HG02678 (cell line): Measurements from ENCODE around the gene ZDHHC4.
"Not testable (repeated sequence)": the region's sequence is repeated elsewhere in the genome, so short reads cannot be mapped to it uniquely, and the experiment has no call there.

Source experiments
- ATAC-seq: cut with Tn5 transposase; IDR thresholded peaks from one replicate; pipeline ENCODE4 v1.9.1; 2021; ENCODE audit warnings: mild to moderate bottlenecking, moderate library complexity; ENCODE audit not compliant: unreplicated experiment

Gene ZDHHC4

DNA sequence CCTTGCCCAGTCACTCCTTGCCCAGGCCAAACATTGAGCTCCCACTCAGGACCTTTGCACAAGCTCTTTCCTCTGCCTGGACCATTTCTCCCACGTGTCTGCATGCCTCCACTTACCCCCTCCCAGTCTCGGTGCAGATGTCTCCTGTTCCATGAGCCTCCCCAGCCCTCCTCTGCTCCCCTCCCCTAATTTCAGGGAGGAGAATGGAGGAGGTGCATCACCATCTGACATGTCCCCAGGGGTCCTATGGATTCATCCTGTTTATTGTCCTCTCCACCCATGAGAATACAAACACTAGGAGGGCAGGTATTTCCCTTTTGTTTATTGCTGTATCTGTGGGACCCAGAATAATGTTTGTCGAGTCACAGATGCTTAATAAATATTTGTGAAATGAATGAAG lies 17.4 kb upstream of the ZDHHC4 start:
- ATAC-seq, result no peak

- ATAC-seq, result no peak
Observed at GRCh38 chr7:6562106-6562505, 15.1 kb upstream of the ZDHHC4 start.

GRCh38 chr7:6563936-6564770 lies 13.1 kb upstream of the ZDHHC4 start:
- no peak for ATAC-seq

DNA sequence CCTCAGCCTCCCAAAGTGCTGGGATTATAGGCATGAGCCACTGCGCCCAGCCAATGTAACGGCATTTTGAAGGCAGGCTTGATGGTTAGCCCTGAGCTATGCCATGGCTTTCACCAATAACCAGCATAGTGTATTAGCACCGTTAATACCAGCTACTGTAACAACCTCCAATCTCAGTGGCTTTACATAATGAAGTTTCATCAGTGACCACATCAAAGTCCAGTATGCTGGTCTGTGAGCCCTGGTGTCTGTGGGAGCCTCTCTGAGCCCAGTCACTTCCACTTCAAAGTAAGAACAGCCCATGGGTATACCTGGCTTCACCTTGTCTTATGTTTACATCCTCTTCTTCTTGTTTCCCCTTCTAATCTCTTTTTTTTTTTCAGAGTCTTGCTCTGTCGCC lies 11.6 kb upstream of the ZDHHC4 start:
- ATAC-seq, result no peak

- no peak for ATAC-seq
Observed at GRCh38 chr7:6567886-6568285, 9.4 kb upstream of the ZDHHC4 start.

- no peak for ATAC-seq
Observed at GRCh38 chr7:6571160-6571779, 6.0 kb upstream of the ZDHHC4 start.

DNA sequence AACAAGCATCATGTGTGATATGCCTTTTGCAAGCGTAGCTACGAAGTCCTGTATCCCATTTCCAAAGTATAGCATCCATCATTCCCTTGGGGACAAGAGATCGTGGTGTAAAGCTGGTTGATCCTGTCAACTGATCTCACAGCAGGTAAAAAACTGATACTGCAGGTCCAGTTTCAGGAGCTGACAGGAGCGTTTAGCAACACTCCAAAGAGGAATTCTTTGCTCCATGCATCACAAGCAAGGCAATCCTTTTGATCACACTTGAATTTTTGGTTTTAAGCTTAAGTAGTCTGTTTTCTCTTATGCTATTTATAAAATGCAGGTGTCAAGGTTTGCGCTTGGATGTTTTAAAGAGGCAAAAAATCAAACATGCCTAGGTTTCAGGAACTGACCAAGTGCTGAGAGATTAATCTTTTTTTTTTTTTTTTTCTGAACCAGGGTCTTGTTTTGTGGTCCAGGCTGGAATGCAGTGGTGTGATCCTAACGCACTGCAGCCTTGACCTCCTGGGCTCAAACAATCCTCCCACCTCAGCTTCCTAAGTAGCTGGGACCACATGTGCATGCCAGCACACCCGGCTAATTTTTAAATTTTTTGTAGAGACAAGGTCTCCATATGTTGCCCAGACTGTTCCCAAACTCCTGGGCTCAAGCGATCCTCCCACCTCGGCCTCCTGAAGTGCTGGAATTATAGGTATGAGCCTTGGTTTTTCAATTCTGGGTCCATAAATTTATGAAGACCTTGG lies 1.8 kb upstream of the ZDHHC4 start:
- ATAC-seq, result no peak

DNA sequence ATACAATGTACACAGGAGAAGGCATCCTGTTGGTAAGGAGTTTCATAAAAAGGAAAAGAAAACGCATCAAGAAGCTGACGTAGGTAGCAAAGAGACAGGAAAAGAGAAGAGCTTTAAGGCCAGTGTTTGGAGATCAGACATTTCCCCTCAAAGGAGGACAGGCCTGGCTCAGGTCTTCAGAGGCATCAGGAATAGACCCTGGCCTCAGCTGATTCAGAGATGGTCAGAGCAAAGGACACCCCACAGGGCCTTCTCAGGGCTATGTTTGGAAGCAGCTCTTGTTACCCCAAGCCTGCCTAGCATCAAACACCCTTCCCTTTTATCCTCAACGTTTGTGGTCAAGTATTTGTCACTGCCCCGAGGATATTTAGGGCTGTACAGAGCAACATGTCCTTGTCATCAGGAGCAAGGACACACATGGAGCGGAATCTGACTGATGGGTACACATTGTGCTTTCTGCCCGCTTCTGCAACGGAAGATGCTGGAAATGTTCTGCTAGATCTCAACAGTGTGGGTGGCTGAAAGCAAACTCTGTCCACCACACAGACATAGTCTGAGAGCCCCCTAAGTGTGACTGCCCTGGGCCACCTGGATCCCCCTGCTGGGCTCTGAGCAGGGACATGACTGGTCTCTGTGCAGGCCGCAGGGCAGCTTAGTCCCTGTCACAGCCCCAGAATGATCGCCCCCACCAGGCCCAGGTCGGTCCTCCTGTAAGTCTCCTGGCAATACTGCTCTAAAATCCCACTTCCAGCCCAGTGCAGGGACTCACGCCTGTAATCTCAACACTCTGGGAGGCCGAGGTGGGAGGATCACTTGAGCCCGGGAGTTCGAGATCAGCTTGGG lies 1.0 kb upstream of the ZDHHC4 start:
- no peak for ATAC-seq

GRCh38 chr7:6576867-6577368 lies 336 bp upstream of the ZDHHC4 start:
- not testable (repeated sequence) for ATAC-seq

DNA sequence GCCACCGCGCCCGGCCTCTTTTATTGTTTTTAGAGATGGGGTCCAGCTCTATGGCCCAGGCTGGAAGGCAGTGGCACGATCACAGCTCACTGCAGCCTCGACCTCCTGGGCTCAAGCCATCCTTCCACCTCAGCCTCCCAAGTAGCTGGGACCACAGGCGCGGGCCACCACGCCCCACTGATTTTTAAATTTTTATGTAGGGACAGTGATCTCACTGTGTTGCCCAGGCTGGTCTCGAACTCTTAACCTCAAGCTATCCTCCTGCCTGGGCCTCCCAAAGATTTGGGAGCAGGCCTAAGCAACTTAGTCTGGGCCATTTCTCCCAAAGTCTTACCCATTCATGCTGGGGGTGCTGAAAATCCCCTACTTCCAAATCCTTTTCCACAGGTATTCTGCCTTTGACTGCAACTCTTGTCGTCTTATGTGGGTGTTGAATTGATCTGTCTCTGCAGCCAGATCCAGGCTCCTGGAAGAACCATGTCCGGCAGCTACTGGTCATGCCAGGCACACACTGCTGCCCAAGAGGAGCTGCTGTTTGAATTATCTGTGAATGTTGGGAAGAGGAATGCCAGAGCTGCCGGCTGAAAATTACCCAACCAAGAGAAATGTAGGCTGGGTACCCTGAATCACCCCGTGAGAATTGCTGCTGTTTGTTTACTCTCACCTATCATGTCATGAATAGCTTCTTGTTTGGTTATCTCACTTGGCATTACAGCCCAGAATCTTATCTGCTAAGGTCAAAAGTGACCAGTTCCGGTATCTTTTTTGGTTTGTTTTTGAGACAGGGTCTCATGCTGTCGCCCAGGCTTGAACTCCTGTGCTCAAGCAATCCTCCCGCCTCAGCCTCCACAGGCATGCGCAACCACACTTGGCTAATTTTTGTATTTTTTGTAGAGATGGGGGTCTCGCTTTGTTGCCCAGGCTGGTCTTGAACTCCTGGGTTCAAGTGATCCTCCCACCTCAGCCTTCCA lies 1.1 kb downstream of the ZDHHC4 start:
- ATAC-seq, result no peak

GRCh38 chr7:6579446-6579845 lies 2.2 kb downstream of the ZDHHC4 start:
- no peak for ATAC-seq

GRCh38 chr7:6585746-6586432 lies 8.6 kb downstream of the ZDHHC4 start:
- not testable (repeated sequence) for ATAC-seq

- ATAC-seq, result no peak
Observed at GRCh38 chr7:6588566-6588965, 11.3 kb downstream of the ZDHHC4 start.

- no peak for ATAC-seq
Observed at GRCh38 chr7:6589151-6589828, 12.0 kb downstream of the ZDHHC4 start.

DNA sequence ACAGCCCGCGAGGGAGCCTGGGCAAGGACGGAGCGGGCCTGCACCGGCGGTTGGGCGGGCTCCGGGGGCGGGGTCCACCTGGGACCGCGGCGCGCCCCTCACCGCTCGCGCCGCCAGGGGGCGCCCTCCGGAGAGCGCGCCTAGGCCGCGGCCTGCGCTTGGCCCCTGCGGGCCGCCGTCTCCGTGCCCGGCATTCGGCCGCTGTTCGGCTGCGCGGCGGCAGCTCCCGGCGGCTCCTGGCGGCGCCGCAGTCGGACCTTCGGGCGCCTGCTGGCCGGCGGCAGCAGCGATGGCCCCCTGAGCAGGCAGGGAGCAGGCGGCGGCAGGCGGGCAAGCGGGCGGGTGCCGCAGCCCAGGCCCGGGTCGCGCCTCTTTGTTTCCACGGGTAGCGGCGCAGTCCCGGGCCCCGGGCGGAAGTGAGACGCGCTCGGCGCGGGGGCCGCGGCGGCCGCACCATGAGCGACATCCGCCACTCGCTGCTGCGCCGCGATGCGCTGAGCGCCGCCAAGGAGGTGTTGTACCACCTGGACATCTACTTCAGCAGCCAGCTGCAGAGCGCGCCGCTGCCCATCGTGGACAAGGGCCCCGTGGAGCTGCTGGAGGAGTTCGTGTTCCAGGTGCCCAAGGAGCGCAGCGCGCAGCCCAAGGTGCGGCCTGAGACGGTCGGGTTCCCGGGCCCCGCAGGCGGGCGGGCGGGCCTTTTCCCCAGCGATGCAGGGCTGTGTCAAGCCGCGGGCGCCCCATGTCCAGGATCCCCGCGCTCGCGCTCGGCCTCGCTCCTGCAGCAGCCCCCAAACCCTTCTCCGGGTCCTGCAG lies 12.8 kb downstream of the ZDHHC4 start, which contains the start of gene INTS15:
Gene INTS15 (plus strand): TSS at position 193 of the 816 bp plus-strand sequence. CDS start 263 bp downstream, at position 456.
- peak; percentile 86 for ATAC-seq

GRCh38 chr7:6590645-6591110 lies 13.4 kb downstream of the ZDHHC4 start:
- peak; percentile 22 for ATAC-seq

- ATAC-seq, result no peak
Observed at GRCh38 chr7:6600093-6600492, 22.8 kb downstream of the ZDHHC4 start.
